HG03159 (cell line): ENCODE measurements around the gene INAFM2.

ENCODE experiments used
- ATAC-seq: cut with Tn5 transposase; IDR thresholded peaks from one replicate; pipeline ENCODE4 v1.9.1; 2021; ENCODE audit warnings: mild to moderate bottlenecking, moderate library complexity; ENCODE audit not compliant: unreplicated experiment

INAFM2 gene

DNA sequence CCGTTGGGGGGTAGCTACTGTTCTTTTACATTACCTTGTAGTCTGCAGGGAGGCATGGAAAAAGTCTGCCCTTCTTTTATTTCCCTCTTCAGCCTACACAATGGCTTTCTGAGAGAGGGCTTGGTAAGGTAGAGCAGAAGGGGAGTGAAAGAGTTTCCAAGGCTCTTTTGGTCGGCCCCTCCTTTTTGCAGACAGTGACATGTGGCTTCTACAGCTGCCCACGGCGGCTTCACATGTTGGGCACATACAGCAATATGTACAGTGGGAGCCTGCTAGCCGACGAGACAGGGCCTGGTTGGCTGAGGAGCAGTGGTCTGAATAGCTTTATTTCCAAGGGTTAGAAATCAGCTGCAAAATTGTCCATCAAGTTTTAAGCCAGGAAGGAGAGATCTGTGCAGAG, 4.0 kb downstream of the INAFM2 start:
- ATAC-seq, result no peak

GRCh38 chr15:40328176-40328575, 4.7 kb downstream of the INAFM2 start:
- no peak for ATAC-seq

GRCh38 chr15:40328751-40329150, 5.3 kb downstream of the INAFM2 start:
- no peak for ATAC-seq

DNA sequence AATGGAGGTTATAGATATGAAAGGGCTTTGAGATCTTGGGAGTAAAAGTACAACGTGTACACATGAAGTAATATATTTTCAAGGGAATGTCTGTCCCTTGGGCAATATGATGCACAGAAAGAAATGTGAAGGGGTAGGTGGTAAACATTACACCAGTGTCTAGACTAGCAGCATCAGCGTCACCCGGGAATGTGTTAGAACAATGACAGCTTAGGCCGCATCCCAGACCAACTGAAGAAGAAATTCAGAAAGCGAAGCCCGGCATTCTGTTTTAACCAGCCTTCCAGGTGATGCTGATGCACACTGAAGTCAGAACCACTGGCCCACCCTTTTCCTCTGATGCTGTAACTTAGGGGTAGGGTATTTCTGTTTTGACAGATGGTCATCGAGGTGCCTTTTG, 6.3 kb downstream of the INAFM2 start:
- ATAC-seq, result no peak

DNA sequence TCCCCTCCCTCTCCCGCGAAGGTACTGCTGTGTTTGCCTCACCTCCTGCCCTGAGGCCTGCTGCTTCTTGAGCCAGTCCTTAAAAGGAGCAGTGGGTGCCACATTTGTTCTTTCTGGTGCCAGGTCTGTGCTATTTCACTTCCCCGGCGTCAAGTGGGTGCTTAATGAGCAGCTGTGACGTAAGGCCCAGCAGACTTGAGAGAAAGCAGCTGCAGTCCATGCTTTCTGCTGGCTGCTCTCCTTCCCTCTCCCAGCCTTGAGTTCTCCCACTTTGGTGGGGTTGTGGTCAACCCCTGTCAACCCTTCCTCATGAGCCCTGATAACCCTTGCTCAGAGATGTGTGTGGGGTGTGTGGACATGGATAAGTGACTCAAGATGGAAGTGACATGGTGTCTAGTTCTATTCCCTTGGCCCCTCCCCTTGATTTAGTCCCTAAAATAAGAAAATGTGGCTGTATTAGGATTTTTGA, 6.9 kb downstream of the INAFM2 start:
- ATAC-seq, result no peak

DNA sequence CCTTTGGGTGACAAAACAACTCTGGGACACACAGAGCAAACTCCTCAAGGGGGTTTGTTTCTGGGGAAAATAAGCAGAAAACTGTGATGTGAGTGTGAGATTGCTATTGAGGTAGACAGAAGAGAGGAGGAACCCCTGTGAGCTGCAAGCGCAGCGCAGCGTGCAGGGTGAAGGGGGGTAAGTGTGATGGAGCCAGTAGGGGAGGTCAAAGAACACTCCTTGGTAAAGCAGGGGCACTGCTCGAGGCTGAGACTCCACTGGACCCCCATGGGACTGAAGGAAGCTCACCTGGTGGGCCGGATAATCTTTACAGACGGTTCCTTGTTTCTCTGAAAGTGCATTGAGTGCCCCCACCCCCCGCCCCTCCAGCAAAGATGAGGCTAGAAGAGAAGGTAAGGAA, 7.5 kb downstream of the INAFM2 start:
- no peak for ATAC-seq

DNA sequence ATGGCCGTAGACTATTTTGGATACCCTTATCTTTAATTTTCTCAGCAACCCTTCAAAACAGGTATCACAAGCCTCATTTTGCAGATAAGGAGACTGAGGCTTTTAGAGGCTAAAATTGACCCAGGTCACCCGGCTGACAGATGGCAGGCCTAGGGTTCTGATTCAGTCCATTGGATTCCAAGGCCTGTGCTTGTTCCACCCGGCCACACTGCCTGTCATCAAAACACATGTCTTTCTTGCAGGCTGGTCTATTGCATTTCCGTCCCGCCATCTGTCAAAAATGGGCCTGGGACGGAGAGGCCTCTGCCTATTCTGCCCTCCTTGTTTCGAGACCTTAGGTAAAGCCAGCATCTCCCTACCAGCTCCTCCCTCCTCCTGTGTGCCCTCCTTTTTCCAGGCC, 8.1 kb downstream of the INAFM2 start:
- ATAC-seq, result no peak

DNA sequence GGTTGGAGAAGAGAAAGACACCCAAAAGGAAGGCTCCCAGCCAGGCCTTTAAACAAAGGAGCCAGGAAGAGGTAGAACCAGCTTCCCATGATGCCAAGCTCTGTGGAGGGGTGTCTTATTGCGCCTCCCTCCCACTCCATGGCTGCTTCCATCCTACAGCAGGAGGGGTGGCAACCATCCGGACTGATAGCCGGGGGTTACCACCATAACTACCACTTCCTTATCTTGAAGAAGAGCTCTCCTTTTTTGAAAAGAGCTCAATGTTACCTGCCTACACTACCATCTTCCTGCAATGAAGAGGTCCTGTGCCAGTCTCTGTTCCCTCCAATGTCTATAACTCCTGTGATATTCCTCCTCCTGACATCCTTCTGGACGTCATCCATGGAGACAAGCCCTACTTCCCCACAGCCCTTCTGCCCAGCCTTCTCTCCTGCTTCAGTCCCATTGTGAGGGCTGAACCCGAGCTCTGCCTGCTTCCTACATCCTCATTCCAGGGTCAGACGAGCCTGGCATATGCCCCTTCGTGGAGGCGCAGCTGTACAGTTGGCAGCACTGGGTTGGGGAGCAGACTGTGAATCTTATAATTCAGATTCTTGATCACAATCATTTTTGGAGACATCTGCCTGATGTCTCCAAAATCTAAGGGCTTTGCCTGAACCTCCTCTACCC, 8.8 kb downstream of the INAFM2 start:
- ATAC-seq, result no peak

DNA sequence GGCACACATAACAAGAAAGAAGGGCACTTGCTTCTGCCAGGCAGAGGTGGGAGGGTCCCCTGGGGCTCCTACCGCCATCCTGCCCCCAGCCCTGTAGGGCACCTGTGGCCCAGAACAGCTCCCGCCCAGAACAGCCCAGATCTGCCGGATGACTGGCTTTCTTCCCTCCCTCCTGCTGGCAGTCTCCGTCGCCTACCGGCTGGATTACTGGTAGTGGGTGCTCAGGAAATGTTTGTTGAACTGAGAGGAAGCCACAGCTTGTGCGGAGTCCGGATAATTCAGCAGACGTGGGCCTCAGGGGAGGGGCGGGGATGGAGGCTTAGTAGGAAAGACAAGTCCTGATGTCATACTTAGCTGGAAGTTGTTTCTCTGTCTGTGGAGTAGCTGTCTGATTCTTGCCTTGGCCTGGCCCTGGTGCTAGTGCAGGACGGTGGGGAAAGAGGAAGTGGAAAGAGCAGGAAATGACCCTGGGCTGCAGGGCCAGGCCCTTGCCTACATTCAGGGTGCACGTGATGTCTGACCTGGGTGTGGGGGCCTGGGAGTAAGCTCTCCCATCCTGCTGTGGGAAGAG, 10.5 kb downstream of the INAFM2 start:
- ATAC-seq, result no peak

- ATAC-seq, result no peak
Observed at GRCh38 chr15:40334541-40334940, 11.0 kb downstream of the INAFM2 start.

DNA sequence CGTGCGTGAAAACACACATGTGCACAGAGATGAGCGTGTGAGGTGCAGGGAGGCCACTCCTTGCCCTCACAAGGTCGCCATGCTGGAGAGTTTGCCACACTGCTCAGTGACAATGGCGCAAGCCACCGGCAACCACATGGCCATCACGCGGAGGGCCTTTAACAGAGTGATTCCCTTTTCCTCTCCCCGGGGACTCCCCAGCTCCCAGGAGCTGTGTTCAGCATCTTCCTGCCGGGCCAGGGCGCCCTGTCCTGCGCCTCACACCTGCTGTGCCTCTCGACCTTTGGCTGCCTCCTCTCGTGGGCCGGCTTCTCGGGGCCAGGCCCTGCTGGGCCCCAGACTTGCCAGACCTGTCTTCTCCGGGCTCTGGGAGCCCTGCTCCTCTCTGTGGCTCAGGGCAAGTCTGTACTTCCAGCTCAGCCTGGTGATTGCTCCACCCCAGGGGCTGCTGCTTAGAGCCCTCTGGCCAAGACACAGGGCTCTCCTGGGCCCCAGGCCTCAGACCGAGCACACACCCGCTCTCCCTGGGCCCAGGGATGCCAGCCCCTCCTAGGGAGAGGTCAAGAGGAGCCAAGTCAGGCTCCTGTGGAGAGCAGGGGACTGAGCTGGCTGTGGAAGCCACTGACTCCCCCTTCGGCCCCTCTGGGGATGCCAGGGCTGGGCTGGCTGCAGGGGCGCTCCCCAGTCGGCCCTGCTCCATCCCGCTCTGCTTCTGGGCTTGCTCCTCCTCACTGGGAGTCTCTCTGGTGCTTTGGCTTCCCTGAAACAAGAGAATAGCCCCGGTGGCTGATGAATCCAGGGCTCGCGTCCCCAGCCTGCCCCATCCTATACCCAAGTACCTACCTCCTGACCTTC, 11.7 kb downstream of the INAFM2 start:
- ATAC-seq, result no peak

GRCh38 chr15:40335938-40336743, 12.6 kb downstream of the INAFM2 start:
- ATAC-seq, result no peak

DNA sequence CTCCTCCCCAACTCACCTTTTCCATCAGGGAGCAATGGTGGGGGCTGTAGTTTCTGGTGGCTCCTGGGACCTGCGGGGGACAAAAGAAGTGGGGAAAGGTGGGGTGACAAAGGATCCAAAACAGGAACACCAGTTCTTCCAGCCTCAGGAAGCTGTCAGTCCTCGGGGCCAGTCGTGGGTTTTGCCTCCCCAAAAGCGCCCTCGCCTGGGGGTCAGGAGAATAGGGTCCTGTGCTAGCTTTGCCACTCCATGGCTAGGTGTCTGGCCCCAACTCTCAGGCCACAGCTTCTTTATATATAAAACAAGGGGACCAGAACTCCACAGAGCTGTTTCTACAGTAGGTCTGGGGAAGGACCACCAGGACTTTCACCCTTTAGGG, 13.2 kb downstream of the INAFM2 start:
- no peak for ATAC-seq

- no peak for ATAC-seq
Observed at GRCh38 chr15:40337597-40337996, 14.1 kb downstream of the INAFM2 start.

DNA sequence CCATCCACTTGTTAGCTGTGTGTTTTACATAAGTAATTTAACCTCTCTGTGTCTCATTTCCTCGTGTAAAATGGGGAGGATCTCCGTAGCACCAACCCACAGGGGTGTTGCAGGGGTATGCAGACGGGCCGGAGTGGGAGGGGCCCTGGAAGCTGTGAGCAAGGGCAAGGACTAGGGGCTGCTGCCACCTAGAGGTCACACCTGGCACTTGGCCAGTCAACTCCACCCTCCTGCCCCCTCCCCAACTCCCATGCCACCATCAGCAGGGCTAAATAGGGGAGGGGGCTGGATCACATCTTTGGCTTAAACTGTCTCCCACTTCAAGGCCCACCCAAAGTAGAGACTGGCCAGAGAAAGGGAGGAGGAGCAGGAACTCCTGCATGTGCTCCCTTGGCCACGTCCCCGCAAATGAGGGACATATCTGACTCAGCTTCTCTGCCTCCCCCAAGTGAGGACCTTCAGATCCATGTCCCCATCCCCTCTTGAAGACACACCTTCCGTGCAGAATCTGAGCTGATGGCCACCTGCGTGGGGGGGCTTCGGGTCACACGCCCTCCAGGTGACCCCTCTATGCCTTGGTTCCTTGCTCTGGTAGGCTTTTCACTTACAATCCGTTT, 14.7 kb downstream of the INAFM2 start:
- ATAC-seq, result peak; percentile 49

DNA sequence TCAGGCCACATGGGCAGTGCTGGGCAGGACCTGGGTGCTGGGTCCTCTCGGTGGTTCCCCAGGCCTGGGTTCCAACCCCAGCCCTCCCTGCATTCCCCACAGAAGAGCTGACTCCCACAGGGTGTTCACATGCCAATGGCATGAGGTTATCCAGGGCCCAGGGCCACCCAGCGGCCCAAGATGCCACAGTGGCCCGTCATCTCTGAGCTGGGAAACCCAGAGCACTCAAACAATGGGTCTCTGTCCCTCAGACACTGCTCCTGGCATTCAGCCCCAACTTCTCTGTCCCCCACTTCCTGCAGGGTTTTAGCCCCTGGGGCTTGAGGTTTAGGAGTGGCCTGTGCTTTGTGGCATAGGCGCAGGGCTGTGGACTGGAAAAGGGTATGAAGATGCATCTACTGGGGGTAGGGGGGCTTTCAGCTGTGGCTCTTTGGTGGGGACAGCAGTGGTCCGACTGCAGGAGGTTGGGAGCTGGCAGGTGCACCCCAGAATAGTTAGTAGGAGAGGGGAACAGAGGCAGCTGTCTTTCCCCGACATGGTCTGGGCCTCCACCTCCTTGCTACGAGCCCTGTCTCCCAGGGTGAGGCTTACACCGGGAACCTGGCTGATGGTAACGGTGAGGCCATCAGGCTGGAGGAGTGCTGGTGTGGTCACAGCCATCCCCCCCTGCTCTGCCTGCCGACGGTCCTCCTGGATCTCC, 15.6 kb downstream of the INAFM2 start:
- no peak for ATAC-seq

- no peak for ATAC-seq
Observed at GRCh38 chr15:40339621-40339945, 16.1 kb downstream of the INAFM2 start.

DNA sequence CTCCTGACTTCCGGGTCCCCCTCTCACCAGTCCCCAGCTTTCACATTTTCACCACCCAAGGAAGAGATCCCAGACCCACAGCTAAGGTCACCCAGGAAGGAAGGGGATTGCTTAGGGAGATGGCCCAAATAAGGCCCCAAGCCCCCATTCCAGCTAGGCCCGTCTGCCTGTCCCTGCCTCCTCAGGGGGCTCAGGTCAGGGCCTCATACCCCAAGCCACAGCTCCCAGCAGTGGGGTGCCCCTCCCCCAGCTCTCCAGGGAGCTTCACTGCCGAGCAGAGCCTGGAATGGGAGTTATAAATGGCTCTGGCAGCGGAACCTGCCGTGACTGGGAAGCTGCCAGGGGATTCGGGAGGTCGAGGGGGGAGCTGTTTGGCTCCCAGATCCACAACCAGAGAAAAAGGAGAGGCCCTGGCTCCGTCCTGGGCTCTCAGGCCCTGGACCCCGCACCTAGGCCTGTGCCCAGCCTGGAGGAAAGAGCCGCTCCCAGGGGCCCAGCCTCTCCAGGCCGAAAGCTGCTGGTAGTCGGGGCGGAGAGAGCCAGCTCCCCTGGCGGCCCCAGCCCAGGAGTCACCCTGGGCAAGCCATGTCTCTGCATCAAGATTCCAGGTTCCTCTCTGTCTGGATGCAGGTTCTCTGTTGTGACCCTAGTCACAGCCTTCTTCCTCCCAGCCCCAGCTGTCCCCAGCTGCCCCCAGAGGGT, 16.7 kb downstream of the INAFM2 start:
- ATAC-seq, result no peak

DNA sequence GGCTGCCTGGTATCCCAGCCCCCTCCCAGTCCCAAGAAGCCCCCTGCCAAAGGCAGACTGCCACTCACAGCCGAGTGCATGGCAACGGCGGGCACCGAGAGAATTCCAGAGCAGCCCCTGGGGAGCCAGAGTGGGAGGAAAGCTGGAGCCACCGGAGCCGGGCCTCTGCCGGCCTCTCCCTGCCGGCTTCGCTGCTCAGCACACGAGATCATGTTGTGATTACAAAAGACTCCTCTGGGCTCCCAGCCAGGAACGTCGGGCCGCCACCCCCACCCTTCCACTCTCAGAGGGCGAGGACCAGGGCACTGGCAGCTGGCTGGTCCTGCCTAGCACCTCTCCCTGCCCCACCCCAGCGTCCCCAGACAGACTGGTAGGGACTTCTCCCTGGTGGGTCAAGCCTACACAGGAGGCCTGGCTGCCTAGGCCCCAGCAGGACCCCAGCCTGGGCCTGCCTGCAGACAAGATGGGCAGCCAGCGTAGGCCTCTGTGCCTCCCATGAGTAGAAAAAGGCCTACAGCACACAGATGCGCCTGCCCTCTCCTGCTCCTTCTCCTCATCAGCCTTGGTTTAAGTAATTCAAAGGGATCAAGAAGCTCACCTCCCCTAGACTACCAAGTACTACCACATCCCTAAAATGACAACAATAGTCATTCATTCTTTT, 17.4 kb downstream of the INAFM2 start, which contains the start of gene CCDC9B:
Gene CCDC9B (minus strand): TSS at position 200 of the 661 bp plus-strand sequence. CDS start 120 bp downstream, at position 80.
- no peak for ATAC-seq
